GM18505 (cell line): Measurements from ENCODE around the gene OR6A2.

Experiments used
- ATAC-seq: cut with Tn5 transposase; IDR thresholded peaks from one replicate; pipeline ENCODE4 v1.9.1; 2021; ENCODE audit not compliant: unreplicated experiment
- POLR2A ChIP-seq: IDR thresholded peaks from 4 replicates; pipeline ENCODE4 v1.6.1; 2011; ENCODE audit warnings: borderline replicate concordance; ENCODE audit not compliant: insufficient read depth, insufficient read length; ENCODE audit errors: extremely low read depth

The OR6A2 gene

DNA sequence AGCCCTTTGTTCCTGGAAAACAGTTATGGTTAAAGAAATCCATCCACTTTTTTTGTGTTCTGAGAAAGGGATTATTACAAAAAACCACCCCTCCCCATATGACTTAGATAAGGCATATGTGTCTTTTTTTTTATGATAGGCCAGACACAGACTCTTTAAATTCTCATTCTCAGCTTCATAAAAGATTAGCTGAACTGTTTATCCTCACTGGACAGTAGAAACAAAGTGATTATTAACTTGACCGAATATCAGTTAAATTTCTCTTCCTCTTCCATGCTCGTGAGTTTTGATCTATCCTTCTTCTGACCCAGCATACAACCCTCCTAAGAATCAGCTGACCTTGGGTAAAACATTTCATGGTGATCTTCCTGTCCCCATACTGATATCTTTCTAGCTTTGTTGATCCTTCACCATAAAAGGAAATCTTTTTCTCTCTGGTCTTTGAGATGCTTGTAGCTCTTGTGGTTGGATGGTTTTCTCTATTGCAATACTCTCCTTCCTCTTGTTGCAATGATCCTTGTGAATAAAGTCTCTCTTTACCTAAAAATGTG lies 53.9 kb downstream of the OR6A2 start:
- peak; percentile 35 for TF ChIP-seq POLR2A
- peak; percentile 52 for ATAC-seq

GRCh38 chr11:6745018-6745417 lies 54.5 kb downstream of the OR6A2 start:
- ATAC-seq: no peak
- no peak for TF ChIP-seq POLR2A

DNA sequence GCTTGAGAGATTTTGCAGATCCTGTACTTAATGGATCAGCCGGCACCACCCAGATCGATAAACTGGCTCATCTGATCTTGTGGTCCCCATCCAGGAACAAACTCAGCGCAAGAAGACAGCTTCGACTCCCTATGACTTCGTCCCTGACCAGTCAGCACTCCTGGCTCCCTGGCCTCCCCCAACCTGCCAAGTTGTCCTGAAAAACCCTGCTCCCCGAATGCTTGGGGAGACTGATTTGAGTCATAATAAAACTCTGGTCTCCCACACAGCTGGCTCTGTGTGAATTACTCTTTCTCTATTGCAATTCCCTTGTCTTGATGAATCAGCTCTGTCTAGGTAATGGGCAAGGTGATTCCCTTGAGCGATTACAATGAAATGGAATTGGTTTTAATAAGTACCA lies 57.2 kb downstream of the OR6A2 start:
- no peak for TF ChIP-seq POLR2A
- ATAC-seq: no peak
